ENCODE measurements around the gene UROC1.

The UROC1 gene

GRCh38 chr3:126500016-126500415, 17.6 kb downstream of the UROC1 start:
- H3K4me3 ChIP-seq (ENCODE audit: low read depth, low read length), result no peak overlapping the region
- no peak for DNase-seq (ENCODE audit: low read depth)

GRCh38 chr3:126499401-126499800, 18.2 kb downstream of the UROC1 start:
- no peak for DNase-seq (ENCODE audit: low read depth)
- H3K4me3 ChIP-seq (ENCODE audit: low read depth, low read length), result no peak overlapping the region

GRCh38 chr3:126498929-126499328, 18.6 kb downstream of the UROC1 start:
- H3K4me3 ChIP-seq (ENCODE audit: low read depth, low read length), result no peak overlapping the region
- no peak for DNase-seq (ENCODE audit: low read depth)

- no peak for DNase-seq (ENCODE audit: low read depth)
- no peak overlapping the region for H3K4me3 ChIP-seq (ENCODE audit: low read depth, low read length)
Observed at GRCh38 chr3:126498461-126498860, 19.1 kb downstream of the UROC1 start.

GRCh38 chr3:126497956-126498355, 19.6 kb downstream of the UROC1 start:
- no peak for DNase-seq (ENCODE audit: low read depth)
- H3K4me3 ChIP-seq (ENCODE audit: low read depth, low read length), result no peak overlapping the region

- no peak for DNase-seq (ENCODE audit: low read depth)
- no peak overlapping the region for H3K4me3 ChIP-seq (ENCODE audit: low read depth, low read length)
Observed at GRCh38 chr3:126496894-126497850, 20.4 kb downstream of the UROC1 start.

- H3K4me3 ChIP-seq (ENCODE audit: low read depth, low read length), result no peak overlapping the region
- no peak for DNase-seq (ENCODE audit: low read depth)
Observed at GRCh38 chr3:126495786-126496185, 21.8 kb downstream of the UROC1 start.

GRCh38 chr3:126494970-126495230, 22.7 kb downstream of the UROC1 start:
- no peak overlapping the region for H3K4me3 ChIP-seq (ENCODE audit: low read depth, low read length)
- DNase-seq (ENCODE audit: low read depth), result no peak

GRCh38 chr3:126494204-126494969, 23.2 kb downstream of the UROC1 start:
- H3K4me3 ChIP-seq (ENCODE audit: low read depth, low read length), result no peak overlapping the region

GRCh38 chr3:126493739-126494138, 23.8 kb downstream of the UROC1 start:
- no peak for DNase-seq (ENCODE audit: low read depth)
- no peak overlapping the region for H3K4me3 ChIP-seq (ENCODE audit: low read depth, low read length)

More at GRCh38 chr3:126494204-126494969, 23.2 kb downstream of the UROC1 start:
- DNase-seq (ENCODE audit: low read depth), result no peak

- H3K4me3 ChIP-seq (ENCODE audit: low read depth, low read length), result no peak overlapping the region
- no peak for DNase-seq (ENCODE audit: low read depth)
Observed at GRCh38 chr3:126493051-126493450, 24.5 kb downstream of the UROC1 start.

GRCh38 chr3:126491221-126492013, 26.2 kb downstream of the UROC1 start:
- no peak for DNase-seq (ENCODE audit: low read depth)
- H3K4me3 ChIP-seq (ENCODE audit: low read depth, low read length), result no peak overlapping the region

GRCh38 chr3:126490619-126491018, 27.0 kb downstream of the UROC1 start:
- DNase-seq (ENCODE audit: low read depth), result no peak
- no peak overlapping the region for H3K4me3 ChIP-seq (ENCODE audit: low read depth, low read length)

- DNase-seq (ENCODE audit: low read depth), result no peak
- H3K4me3 ChIP-seq (ENCODE audit: low read depth, low read length), result no peak overlapping the region
Observed at GRCh38 chr3:126488886-126489569, 28.5 kb downstream of the UROC1 start.

- no peak overlapping the region for H3K4me3 ChIP-seq (ENCODE audit: low read depth, low read length)
Observed at GRCh38 chr3:126488185-126488584, 29.4 kb downstream of the UROC1 start.

GRCh38 chr3:126487151-126487771, 30.3 kb downstream of the UROC1 start:
- DNase-seq (ENCODE audit: low read depth), result no peak
- H3K4me3 ChIP-seq (ENCODE audit: low read depth, low read length), result no peak overlapping the region

More at GRCh38 chr3:126488185-126488584, 29.4 kb downstream of the UROC1 start:
- no peak for DNase-seq (ENCODE audit: low read depth)

- no peak for DNase-seq (ENCODE audit: low read depth)
- H3K4me3 ChIP-seq (ENCODE audit: low read depth, low read length), result no peak overlapping the region
Observed at GRCh38 chr3:126486360-126486847, 31.2 kb downstream of the UROC1 start.

- no peak overlapping the region for H3K4me3 ChIP-seq (ENCODE audit: low read depth, low read length)
- no peak for DNase-seq (ENCODE audit: low read depth)
Observed at GRCh38 chr3:126485956-126486355, 31.6 kb downstream of the UROC1 start.
